K562 (cell line): ENCODE measurements around the gene STC2. TPM values are rescaled to one million over a fixed set of nuclear protein-coding genes. Genes with fewer than 3 reads are reported as not detected.

Experiments
- ATAC-seq: fragments of 200-7000 bp; cut with Tn5 transposase; 3 replicates; pipeline ENCODE4 v1.9.1; 2020; ENCODE audit warnings: moderate library complexity
- BruUV-seq: library from RNA; stranded (reverse); fragments of 400-500 nt; replicated peaks from 2 replicates; lab custom pipeline; 2021; lab: Mats Ljungman, UMichigan
- CTCF ChIA-PET: fragments of 300-600 bp; formaldehyde crosslinking; extraction: SDS; loops from one replicate; lab custom pipeline; 2021; ENCODE audit warnings: low intra/inter-chr PET ratio; lab: Yijun Ruan, JAX
- POLR2A ChIA-PET: fragments of 300-600, 350-650 bp; sonication (Branson Sonifier 250); formaldehyde crosslinking; extraction: SDS; loops from one replicate; lab custom pipeline; 2021; ENCODE audit warnings: antibody characterized with exemption, inconsistent platforms; lab: Yijun Ruan, JAX
- DNase-seq, 4 experiments: peaks; one replicate each; pipeline versions ENCODE4 v3.0.0 to v3.0.0-alpha.2; 2011 to 2018; ENCODE audit warnings: low spot score in 3 of 4, mixed read lengths in 3 of 4; ENCODE audit errors: extremely low read depth in 1 of 4
- FAIRE-seq: peaks from 2 replicates; lab custom pipeline; 2011; peaks lifted over from hg19 to GRCh38; lab: Jason Lieb, UNC
- H2AFZ ChIP-seq: 2 replicates; pipeline ENCODE4 v1.6.0; 2011; ENCODE audit warnings: low read depth, low read length, control low read depth, inconsistent platforms
- H3K27ac ChIP-seq: fragments of 200-600 bp; 3 replicates; pipeline ENCODE4 v1.8.0; 2011; ENCODE audit warnings: low read depth, mild to moderate bottlenecking, control low read depth, inconsistent platforms, low read length, moderate library complexity, mixed read lengths; ENCODE audit errors: extremely low read depth
- H3K27me3 ChIP-seq, 2 experiments: fragments of 300-600 bp in 1 of 2; 2 replicates in 1 of 2; 3 replicates in 1 of 2; pipeline versions ENCODE4 v1.6.0 to v1.8.0; 2011; ENCODE audit warnings: inconsistent platforms in 2 of 2, low read length in 2 of 2, mild to moderate bottlenecking in 1 of 2, mixed read lengths in 1 of 2, moderate library complexity in 1 of 2; ENCODE audit not compliant: control insufficient read depth in 2 of 2, insufficient read depth in 2 of 2
- H3K36me3 ChIP-seq: fragments of 300-600 bp; 3 replicates; pipeline ENCODE4 v1.8.0; 2011; ENCODE audit warnings: mild to moderate bottlenecking, low read length, inconsistent platforms; ENCODE audit not compliant: control insufficient read depth, insufficient read depth
- H3K4me1 ChIP-seq, 2 experiments: fragments of 200-600 bp in 1 of 2; replicated peaks in 1 of 2; 2 replicates in 1 of 2; 3 replicates in 1 of 2; pipeline versions ENCODE4 v1.5.1 to v1.8.0; 2011; ENCODE audit warnings: inconsistent platforms in 2 of 2, low read length in 2 of 2, mild to moderate bottlenecking in 1 of 2, mixed read lengths in 1 of 2, moderate library complexity in 1 of 2; ENCODE audit not compliant: control insufficient read depth in 2 of 2, insufficient read depth in 2 of 2
- H3K4me2 ChIP-seq: 2 replicates; pipeline ENCODE4 v1.6.1; 2011; ENCODE audit warnings: low read length, control low read depth, inconsistent platforms, mixed read lengths; ENCODE audit not compliant: insufficient read depth
- H3K4me3 ChIP-seq: fragments of 200-600 bp; sonication (generic), shearing (Covaris generic); 2 replicates; pipeline ENCODE4 v1.5.1; 2016; ENCODE audit warnings: control low read depth, inconsistent platforms
- H3K79me2 ChIP-seq: fragments of 200-600 bp; 3 replicates; pipeline ENCODE4 v1.8.0; 2011; ENCODE audit warnings: low read length, inconsistent platforms; ENCODE audit not compliant: control insufficient read depth, insufficient read depth
- H3K9ac ChIP-seq, 2 experiments: 2 replicates each; pipeline versions ENCODE4 v1.6.0 to v1.6.1; 2011; ENCODE audit warnings: low read depth in 2 of 2, low read length in 2 of 2, control low read depth in 1 of 2, inconsistent platforms in 1 of 2, mild to moderate bottlenecking in 1 of 2, mixed read lengths in 1 of 2; ENCODE audit not compliant: insufficient read depth in 1 of 2
- H3K9me1 ChIP-seq: one replicate; pipeline ENCODE4 v1.6.0; 2011; ENCODE audit warnings: inconsistent platforms, mild to moderate bottlenecking, low read length, moderate library complexity; ENCODE audit not compliant: control insufficient read depth, insufficient read depth
- H3K9me3 ChIP-seq: replicated peaks from 2 replicates; pipeline ENCODE4 v1.5.1; 2011; ENCODE audit warnings: low read depth, low read length, inconsistent platforms; ENCODE audit not compliant: control insufficient read depth, insufficient read depth
- H4K20me1 ChIP-seq: replicated peaks from 2 replicates; pipeline ENCODE4 v1.6.1; 2011; ENCODE audit warnings: low read length, inconsistent platforms, mixed read lengths; ENCODE audit not compliant: control insufficient read depth, insufficient read depth
- BACH1 ChIP-seq: fragments of 200-800 bp; sonication (Bioruptor generic); IDR thresholded peaks from 2 replicates; pipeline ENCODE4 v1.6.1; 2016; ENCODE audit warnings: missing genetic modification characterization, missing compliant biosample characterization
- MITF ChIP-seq: IDR thresholded peaks from 2 replicates; pipeline ENCODE4 v1.6.1; 2014; ENCODE audit warnings: antibody characterized with exemption
- TFAM ChIP-seq: fragments of 250-450 bp; sonication (Bioruptor Pico); conservative IDR thresholded peaks from 2 replicates; pipeline ENCODE4 v1.5.0; 2021; ENCODE audit warnings: mild to moderate bottlenecking, moderate library complexity
- WGBS: fragments of 100-300 bp; shearing (Covaris generic); methylation state at CpG from one replicate; pipeline ENCODE4 v1.1.6; 2016; ENCODE audit warnings: low coverage, mixed read lengths; ENCODE audit not compliant: insufficient coverage; ENCODE audit errors: missing lambda C conversion rate; 5-methylcytosine and 5-hydroxymethylcytosine counted together
- in situ Hi-C: fragments of 300-500 bp; cut with MboI; formaldehyde crosslinking; loops from 4 replicates; pipeline ENCODE4 v1.15.0; 2018; ENCODE audit warnings: inconsistent platforms, mixed read lengths
- intact Hi-C: fragments of 100-400 bp; cut with micrococcal nuclease; formaldehyde crosslinking; loops from 2 replicates; pipeline ENCODE4 v1.14.2; 2022
- polyA plus RNA-seq, 8 experiments: library from polyadenylated mRNA; depleted of rRNA in 4 of 8; stranded (reverse) in 5 of 8; unstranded in 3 of 8; fragments of >200 nt; fragmentation: Nextera tagmentation in 2 of 8; fragmentation: Illumina TruSeq in 1 of 8; extraction: Ambion mirVana in 2 of 8; extraction: Trizol in 1 of 8; gene quantifications; 2 replicates each; pipeline versions ENCODE4 v1.2.1 to v1.2.3, GENCODE V29; 2011 to 2014; ENCODE audit warnings: inconsistent platforms in 1 of 8, missing spikeins in 1 of 8
- total RNA-seq, 7 experiments: library from RNA; depleted of rRNA in 6 of 7; stranded (reverse); fragments of >200 nt in 6 of 7; fragmentation: Illumina TruSeq in 2 of 7; extraction: Trizol in 2 of 7; gene quantifications; 2 replicates each; pipeline versions ENCODE4 v1.2.1 to v1.2.3, GENCODE V29; 2011 to 2021; ENCODE audit warnings: low replicate concordance in 1 of 7

Gene STC2
- total and polyA plus RNA-seq, 9 of the 15 experiments (the other 6 are each of a cell fraction or from before 2014, with no cell fraction given) = 0.62 to 31.7 (median 7.4) TPM

GRCh38 chr5:173309731-173310130, 18.5 kb downstream of the STC2 start:
- Histone ChIP-seq H3K4me3 (no peak overlapping the region), H2AFZ (no peak overlapping the region; the same call in 1 of the 2 replicates), H3K4me1 (peaks cover 11 to 20% of the 10 kb centered on the region in 2 experiments; a peak in 4 of 5 replicates), H3K36me3 (no peaks in the 10 kb centered on the region), H3K79me2 (no peaks in the 10 kb centered on the region), H3K9me1 (no peaks in the 10 kb centered on the region), H3K9me3 (no peaks in the 10 kb centered on the region), H3K4me2 (no peak overlapping the region), H3K27ac (no peak overlapping the region), H4K20me1 (no peaks in the 10 kb centered on the region), H3K27me3 (no peaks in the 10 kb centered on the region), H3K9ac (no peak overlapping the region)
- TF ChIP-seq MITF (no peak), TFAM (no peak)
- no peak for FAIRE-seq
- 50% methylated on average over 1 of the region's 4 CpGs for WGBS
- BruUV-seq = no TSS peak
- in situ Hi-C loops (no loop called here), intact Hi-C loops (no loop called here)
- ATAC-seq = no peak
- ChIA-PET POLR2A (interaction anchor here (0.8 to 2.3 kb wide), 2 partner anchors 11 to 31 kb away, joined by 3 to 18 read pairs; no protein-coding TSS in a partner anchor), CTCF (no interaction called here)
- no peak for DNase-seq

- Histone ChIP-seq H3K4me3 (no peak overlapping the region), H3K4me2 (no peak overlapping the region), H3K27me3 (no peaks in the 10 kb centered on the region), H3K36me3 (no peaks in the 10 kb centered on the region)
- no peak for ATAC-seq
- no TSS peak for BruUV-seq
- CTCF ChIA-PET = no interaction called here
- TF ChIP-seq BACH1 = no peak
- TF ChIP-seq, all 486 proteins: peak for 0
- H2AFZ ChIP-seq = no peak overlapping the region
- no peaks in the 10 kb centered on the region for H3K79me2 ChIP-seq
- no peaks in the 10 kb centered on the region for H4K20me1 ChIP-seq
- intact Hi-C loops = no loop called here
- H3K27ac ChIP-seq = no peak overlapping the region
- H3K4me1 ChIP-seq = peaks cover 24 to 31% of the 10 kb centered on the region in 2 experiments
- POLR2A ChIA-PET = no interaction called here
- no peaks in the 10 kb centered on the region for H3K9me3 ChIP-seq
- H3K9ac ChIP-seq = no peak overlapping the region
- in situ Hi-C loops = no loop called here
- no peak for FAIRE-seq
- H3K9me1 ChIP-seq = no peaks in the 10 kb centered on the region
- no peak for DNase-seq
Observed at GRCh38 chr5:173308226-173308625, 20.0 kb downstream of the STC2 start.
